NCI-H1436 treated with DMSO at 0.1 percent for 48 hours (cell line): Measurements from ENCODE around the gene ABHD17B.

Source experiments
- DNase-seq: peaks from one replicate; lab custom pipeline; 2025; lab: John Stamatoyannopoulos, UW

Gene ABHD17B

DNA sequence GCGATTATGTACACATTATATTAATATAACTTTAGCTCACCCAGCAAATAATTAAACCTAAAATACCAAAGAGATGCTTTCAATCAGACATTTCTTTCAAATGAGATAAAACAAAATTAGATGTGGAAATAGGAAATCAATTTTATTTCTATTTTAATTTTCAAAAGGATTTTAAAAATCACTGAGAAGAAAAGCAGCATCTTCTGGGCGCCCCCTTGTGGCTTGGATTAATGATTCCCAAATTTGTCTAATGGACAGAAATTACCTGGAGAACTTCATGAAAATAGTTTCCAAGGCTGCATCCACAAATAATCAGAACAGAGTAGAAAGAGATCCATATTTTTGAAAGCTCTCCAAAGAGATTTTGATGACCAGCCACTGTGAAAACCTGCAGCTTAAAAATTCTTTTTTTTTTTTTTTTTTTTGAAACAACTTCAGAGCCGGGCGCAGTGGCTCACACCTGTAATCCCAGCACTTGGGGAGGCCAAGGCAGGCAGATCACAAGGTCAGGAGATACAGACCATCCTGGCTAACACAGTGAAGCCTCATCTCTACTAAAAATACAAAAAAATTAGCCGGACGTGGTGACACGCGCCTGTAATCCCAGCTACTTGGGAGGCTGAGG is 91.8 kb downstream of the ABHD17B start:
- DNase-seq: no peak

DNA sequence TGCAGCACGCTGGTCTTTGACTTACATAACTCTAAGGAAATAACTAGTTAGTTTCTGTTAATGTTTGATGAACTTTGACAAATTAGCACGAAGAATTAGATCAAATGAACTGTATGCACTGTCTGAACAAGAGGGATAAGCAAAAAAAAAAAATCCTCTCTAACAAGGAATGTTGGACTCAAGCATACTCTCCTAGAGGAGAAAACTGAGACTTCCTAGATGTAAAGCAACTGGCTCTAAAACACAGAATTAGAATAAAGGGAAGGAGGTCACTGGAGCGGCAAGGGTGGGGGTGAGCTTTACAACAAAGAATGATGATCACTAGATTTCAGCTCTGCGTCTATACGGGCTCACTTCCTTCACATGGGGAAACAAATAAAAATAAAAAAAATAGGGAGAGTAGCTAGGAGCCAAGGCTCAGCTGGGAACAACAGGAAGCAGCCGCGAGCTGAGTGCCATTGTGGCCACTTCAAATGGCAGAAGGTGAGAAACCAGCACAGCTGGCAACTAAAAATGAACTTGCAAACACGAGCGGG is 94.0 kb downstream of the ABHD17B start:
- no peak for DNase-seq
